ENCODE data around the gene RPTOR.

DNA sequence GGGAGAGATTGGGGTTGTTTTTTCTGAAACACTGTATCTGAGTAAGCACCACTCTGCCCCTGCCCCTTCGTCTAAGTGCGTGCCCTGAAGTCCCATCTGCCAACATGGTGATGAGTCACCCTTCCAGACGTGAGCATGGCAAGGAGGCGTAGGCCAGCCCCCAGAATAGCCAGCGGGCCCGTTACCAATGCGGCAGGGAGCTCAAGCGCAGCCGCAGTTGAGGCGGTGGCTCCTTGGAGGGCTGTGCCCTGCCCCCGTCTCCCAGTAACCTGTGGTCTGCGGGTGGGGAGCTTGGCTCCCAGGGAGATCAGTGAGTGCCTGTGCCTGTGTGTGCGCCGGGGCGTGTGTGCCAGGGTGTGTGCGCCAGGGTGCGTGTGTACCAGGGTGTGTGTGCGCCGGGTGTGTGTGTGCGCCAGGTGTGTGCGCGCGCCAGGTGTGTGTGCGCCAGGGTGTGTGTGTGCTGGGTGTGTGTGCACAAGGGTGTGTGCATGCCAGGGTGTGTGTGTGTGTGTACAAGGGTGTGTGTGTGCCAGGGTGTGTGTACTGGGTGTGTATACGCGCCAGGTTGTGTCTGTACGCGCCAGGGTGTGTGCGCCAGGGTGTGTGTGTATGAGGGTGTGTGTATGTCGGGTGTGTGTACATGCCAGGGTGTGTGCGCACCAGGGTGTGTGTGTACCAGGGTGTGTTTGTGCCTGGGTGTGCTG, 348.4 kb downstream of the RPTOR start:
- TF ChIP-seq POLR2A (IDR thresholded peaks at IDR 0.05; ENCODE audit: low read length): no peak
- TF ChIP-seq GATA1 (IDR thresholded peaks at IDR 0.05; ENCODE audit: low read depth, low read length): no peak

Measured in erythroblast (primary cell).